PC-9 (cell line): Measurements from ENCODE around the gene RBM26.

Experiments used
- CTCF ChIP-seq: fragments of 200-600 bp; sonication (generic); conservative IDR thresholded peaks from 2 replicates; pipeline ENCODE4 v1.6.1; 2017; ENCODE audit warnings: mixed run types, antibody characterized with exemption, mild to moderate bottlenecking, moderate library complexity
- EZH2 ChIP-seq: fragments of 200-600 bp; sonication (generic); IDR thresholded peaks from 2 replicates; pipeline ENCODE4 v1.8.0; 2017; ENCODE audit warnings: antibody characterized with exemption, low read depth

DNA sequence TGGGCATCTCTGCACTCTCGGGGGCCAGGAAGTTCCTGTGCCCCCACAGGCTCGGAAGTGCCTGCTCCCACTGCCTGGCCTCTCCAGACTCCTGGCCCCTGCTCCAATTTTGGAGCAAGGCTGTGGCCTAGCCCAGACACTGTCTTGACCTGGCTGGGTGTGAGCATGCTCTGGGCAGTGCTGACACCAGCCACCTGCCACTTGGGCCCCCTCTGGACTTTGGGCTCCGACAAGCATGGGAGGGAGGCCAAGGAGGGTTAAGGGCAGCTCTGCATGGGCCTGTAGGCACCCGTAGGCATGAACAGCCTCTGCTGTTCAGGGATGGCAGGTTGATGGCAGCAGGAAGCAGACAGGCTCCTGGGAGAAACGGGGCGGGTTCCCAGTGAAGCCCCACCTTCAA lies 26.0 kb upstream of the RBM26 start:
- TF ChIP-seq CTCF (no peak), EZH2 (no peak)
